PFSK-1 (cell line): ENCODE data around the gene MT1E.

ENCODE experiments used
- FOXP2 ChIP-seq: optimal IDR thresholded peaks from 2 replicates; pipeline ENCODE3; 2011; ENCODE audit warnings: borderline replicate concordance, control low read depth, inconsistent platforms; ENCODE audit not compliant: insufficient read depth; ENCODE audit errors: extremely low read length, extremely low read depth
- POLR2AphosphoS5 ChIP-seq: IDR thresholded peaks from 2 replicates; pipeline ENCODE4 v1.6.1; 2012; ENCODE audit warnings: low read depth, mild to moderate bottlenecking, control low read depth, low read length, moderate library complexity
- SIN3A ChIP-seq: IDR thresholded peaks from 2 replicates; pipeline ENCODE4 v1.6.1; 2012; ENCODE audit warnings: mild to moderate bottlenecking, low read length, moderate library complexity, borderline replicate concordance; ENCODE audit not compliant: insufficient read depth
- TAF1 ChIP-seq: IDR thresholded peaks from 2 replicates; pipeline ENCODE4 v1.6.1; 2012; ENCODE audit warnings: low read length, control low read depth, borderline replicate concordance; ENCODE audit not compliant: insufficient read depth
- TF ChIP-seq, protein P1 (sequence below), 2 experiments: IDR thresholded peaks; 2 replicates each; pipeline versions ENCODE4 v1.6.1 to v1.8.0; 2011 to 2012; ENCODE audit warnings: low read depth in 2 of 2, low read length in 2 of 2, control low read depth in 1 of 2, inconsistent platforms in 1 of 2, mild to moderate bottlenecking in 1 of 2, moderate library complexity in 1 of 2; ENCODE audit not compliant: insufficient read depth in 1 of 2

DNA sequence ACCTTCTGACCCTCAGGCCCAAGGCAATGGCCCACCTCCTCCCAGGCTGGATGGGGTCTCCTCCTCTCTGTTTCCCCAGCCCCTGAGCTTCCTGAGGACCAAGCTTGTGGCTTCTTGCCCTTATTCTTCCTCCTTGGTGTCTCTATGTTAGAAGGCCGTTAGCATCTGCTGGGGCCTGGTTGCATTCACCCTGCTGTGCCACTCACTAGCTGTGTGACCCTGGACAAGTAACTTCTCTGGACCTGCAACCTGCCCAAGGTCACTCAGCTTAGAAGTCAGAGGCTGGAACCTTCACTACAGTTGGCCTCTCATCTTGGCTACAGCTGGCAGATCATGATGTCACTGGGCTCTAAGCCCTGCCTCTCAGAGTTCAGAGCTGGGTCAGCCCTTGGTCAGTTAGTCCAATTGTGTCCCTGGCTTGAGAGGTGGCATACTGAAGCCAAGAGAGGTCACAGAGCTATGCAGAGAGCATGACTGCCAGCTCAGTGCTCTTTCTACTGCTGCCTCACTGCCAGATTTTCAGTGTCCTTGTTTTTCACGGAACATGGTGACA lies 14.2 kb upstream of the MT1E start:
- TF ChIP-seq, protein P1, sequence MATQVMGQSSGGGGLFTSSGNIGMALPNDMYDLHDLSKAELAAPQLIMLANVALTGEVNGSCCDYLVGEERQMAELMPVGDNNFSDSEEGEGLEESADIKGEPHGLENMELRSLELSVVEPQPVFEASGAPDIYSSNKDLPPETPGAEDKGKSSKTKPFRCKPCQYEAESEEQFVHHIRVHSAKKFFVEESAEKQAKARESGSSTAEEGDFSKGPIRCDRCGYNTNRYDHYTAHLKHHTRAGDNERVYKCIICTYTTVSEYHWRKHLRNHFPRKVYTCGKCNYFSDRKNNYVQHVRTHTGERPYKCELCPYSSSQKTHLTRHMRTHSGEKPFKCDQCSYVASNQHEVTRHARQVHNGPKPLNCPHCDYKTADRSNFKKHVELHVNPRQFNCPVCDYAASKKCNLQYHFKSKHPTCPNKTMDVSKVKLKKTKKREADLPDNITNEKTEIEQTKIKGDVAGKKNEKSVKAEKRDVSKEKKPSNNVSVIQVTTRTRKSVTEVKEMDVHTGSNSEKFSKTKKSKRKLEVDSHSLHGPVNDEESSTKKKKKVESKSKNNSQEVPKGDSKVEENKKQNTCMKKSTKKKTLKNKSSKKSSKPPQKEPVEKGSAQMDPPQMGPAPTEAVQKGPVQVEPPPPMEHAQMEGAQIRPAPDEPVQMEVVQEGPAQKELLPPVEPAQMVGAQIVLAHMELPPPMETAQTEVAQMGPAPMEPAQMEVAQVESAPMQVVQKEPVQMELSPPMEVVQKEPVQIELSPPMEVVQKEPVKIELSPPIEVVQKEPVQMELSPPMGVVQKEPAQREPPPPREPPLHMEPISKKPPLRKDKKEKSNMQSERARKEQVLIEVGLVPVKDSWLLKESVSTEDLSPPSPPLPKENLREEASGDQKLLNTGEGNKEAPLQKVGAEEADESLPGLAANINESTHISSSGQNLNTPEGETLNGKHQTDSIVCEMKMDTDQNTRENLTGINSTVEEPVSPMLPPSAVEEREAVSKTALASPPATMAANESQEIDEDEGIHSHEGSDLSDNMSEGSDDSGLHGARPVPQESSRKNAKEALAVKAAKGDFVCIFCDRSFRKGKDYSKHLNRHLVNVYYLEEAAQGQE (IDR thresholded peaks at IDR 0.05; ENCODE audit: insufficient read depth in 1 of 2, low read depth in 2 of 2, low read length in 2 of 2), result no peak
- no peak for TF ChIP-seq POLR2AphosphoS5
- TF ChIP-seq SIN3A, result no peak
- no peak for TF ChIP-seq TAF1
- no peak for TF ChIP-seq FOXP2
